ENCODE measurements around the gene SPPL2B. TPM values are rescaled to one million over a fixed set of nuclear protein-coding genes. Genes with fewer than 3 reads are reported as not detected.

The SPPL2B gene
- total and polyA plus RNA-seq, 8 donors, result 13.6 to 450 (median 74.1) TPM

DNA sequence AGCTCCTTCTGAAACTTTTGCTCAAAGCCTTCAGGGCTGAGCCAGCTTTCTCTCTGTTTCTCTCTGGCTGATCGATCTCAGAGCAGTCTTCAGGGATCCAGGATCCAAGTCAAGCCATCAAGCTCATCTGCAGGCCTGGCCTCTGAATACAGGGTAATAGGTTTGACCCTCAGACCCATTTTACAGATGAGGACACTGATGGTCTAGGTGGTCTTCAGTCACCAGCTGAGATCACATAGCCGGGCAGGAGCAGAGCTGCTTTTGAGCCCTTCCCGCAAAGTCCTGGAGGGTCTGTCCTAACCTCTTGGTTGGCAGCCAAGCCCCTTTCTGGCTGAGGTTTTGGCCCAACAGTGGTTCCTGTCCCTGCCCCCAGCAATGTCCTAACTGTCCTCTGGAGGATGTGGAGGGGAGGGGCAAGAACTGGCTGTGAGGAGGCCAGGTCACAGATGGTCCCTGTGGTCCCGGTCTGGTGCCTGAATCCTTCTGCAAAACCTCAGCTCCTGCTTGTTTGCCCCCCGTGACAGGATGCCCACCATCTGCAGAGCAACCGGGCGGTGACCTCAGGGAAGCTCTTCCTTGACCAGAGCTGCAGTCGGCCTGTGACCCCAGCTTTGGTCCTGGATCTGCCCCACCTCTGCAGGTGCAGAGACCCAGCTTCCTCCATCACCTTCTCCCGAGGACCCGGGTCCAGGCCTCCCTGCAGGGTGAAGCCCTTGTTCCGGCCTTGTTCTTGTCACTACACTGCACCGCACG lies 40.7 kb upstream of the SPPL2B start:
- no peak for DNase-seq
- no peak overlapping the region for H3K4me3 ChIP-seq
- H3K4me1 ChIP-seq, result peaks cover 27 to 40% (median 31%) of the 10 kb centered on the region in 4 donors
- intact Hi-C loops (cut with DNase I; ENCODE audit: low total_unique reads), result loop anchor here (10.0 kb wide), 1 partner anchor 157 kb away; no protein-coding TSS in a partner anchor
- peak overlapping the region in 2 of 5 donors; percentile 75 to 84 for H3K27ac ChIP-seq
- H3K36me3 ChIP-seq, result no peaks in the 10 kb centered on the region
- TF ChIP-seq EP300 (IDR thresholded peaks at IDR 0.05), result no peak
- TF ChIP-seq, protein P1, sequence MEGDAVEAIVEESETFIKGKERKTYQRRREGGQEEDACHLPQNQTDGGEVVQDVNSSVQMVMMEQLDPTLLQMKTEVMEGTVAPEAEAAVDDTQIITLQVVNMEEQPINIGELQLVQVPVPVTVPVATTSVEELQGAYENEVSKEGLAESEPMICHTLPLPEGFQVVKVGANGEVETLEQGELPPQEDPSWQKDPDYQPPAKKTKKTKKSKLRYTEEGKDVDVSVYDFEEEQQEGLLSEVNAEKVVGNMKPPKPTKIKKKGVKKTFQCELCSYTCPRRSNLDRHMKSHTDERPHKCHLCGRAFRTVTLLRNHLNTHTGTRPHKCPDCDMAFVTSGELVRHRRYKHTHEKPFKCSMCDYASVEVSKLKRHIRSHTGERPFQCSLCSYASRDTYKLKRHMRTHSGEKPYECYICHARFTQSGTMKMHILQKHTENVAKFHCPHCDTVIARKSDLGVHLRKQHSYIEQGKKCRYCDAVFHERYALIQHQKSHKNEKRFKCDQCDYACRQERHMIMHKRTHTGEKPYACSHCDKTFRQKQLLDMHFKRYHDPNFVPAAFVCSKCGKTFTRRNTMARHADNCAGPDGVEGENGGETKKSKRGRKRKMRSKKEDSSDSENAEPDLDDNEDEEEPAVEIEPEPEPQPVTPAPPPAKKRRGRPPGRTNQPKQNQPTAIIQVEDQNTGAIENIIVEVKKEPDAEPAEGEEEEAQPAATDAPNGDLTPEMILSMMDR (IDR thresholded peaks at IDR 0.05), result no peak
- no peak for TF ChIP-seq POLR2A (IDR thresholded peaks at IDR 0.05)
- TF ChIP-seq POLR2AphosphoS5 (IDR thresholded peaks at IDR 0.05), result no peak
- H3K27me3 ChIP-seq, result peaks cover 14 to 73% (median 45%) of the 10 kb centered on the region in 3 donors
- 69 to 83% (median 74%) methylated on average over 12 to 13 of the region's 13 CpGs for WGBS, 5 donors
- H3K9me3 ChIP-seq, result no peaks in the 10 kb centered on the region

DNA sequence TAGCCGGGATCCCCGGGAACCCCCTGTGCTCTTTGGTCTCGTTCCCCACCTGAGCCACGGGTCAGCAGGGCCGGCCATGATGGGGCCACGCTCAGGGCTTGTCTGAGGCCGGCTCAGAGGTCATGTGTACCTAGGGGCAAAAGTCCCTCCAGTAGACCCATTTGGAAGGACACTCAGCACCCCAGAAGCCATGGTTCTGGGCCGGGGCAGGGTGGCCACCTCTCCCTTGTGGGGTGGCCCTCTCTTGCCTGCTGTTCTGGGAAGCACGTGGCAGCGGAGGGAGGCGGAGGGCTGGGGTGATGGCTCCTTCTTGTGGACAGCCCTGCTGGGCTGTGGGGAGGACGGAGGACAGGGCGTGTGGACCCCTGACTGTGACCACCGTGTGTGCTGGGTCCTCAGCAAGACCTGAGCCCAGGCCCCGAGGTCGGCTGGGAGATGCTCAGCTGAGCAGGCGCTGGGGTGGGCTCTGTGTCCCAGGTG lies 40.1 kb upstream of the SPPL2B start:
- H3K27ac ChIP-seq, result peak overlapping the region in 2 of 5 donors; percentile 75 to 84
- WGBS, 5 donors, result 72 to 76% (median 74%) methylated on average over 11 to 17 of the region's 17 CpGs
- intact Hi-C loops (cut with DNase I; ENCODE audit: low total_unique reads), result loop anchor here (10.0 kb wide), 1 partner anchor 156 kb away; no protein-coding TSS in a partner anchor
- H3K4me3 ChIP-seq, result no peak overlapping the region
- no peaks in the 10 kb centered on the region for H3K9me3 ChIP-seq
- no peak for TF ChIP-seq EP300 (IDR thresholded peaks at IDR 0.05)
- TF ChIP-seq POLR2A (IDR thresholded peaks at IDR 0.05), result no peak
- TF ChIP-seq, protein P1 (IDR thresholded peaks at IDR 0.05), result no peak
- no peak for TF ChIP-seq POLR2AphosphoS5 (IDR thresholded peaks at IDR 0.05)
- H3K4me1 ChIP-seq, result peaks cover 27 to 34% (median 28%) of the 10 kb centered on the region in 4 donors
- peaks cover 14 to 75% (median 49%) of the 10 kb centered on the region in 3 donors for H3K27me3 ChIP-seq
- no peaks in the 10 kb centered on the region for H3K36me3 ChIP-seq
- DNase-seq, result no peak

DNA sequence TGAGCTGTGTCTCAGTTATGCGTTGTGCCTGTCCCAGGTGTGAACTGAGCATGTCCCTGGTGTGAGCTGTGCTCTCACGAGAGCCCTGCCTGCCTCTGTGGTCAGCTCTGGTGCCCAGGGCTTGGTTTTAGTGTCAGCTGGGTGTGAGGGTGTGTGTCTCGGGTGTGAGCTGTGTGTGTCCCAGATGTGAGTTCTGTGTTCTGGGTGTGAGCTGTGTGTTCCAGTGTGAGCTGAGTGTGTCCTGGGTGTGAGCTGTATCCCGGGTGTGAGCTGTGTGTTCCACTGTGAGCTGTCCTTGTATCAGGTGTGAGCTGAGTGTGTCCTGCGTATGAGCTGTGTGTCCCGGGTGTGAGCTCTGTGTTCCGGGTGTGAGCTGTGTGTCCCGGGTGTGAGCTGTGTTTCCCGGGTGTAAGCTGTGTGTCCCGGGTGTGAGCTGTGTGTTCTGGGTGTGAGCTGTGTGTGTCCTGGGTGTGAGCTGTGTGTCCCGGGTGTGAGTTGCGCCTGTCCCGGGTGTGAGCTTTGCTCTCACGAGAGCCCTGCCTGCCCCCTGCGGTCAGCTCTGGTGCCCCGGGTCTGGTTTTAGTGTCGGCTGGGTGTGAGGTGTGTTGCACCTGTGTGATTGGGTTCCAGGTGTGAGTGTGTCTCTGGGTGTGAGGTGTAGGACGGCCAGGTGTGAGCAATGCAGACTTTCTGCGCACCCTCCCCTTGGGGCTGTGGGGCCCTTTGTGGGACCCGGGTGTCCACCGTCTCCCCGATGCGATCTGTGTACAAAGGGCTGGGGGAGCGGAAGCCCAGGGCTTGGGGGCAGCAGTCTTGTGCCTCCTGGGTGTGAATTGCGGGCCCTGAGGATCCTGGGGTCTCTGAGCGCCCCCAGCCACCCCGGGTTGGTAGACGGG lies 39.4 kb upstream of the SPPL2B start:
- H3K27ac ChIP-seq, result peak overlapping the region; percentile 16 to 84 (median 66)
- intact Hi-C loops (cut with DNase I; ENCODE audit: low total_unique reads), result loop anchor here (10.0 kb wide), 1 partner anchor 156 kb away; no protein-coding TSS in a partner anchor
- H3K36me3 ChIP-seq, result no peaks in the 10 kb centered on the region
- no peak for TF ChIP-seq EP300 (IDR thresholded peaks at IDR 0.05)
- TF ChIP-seq POLR2A (IDR thresholded peaks at IDR 0.05), result no peak
- no peak for TF ChIP-seq POLR2AphosphoS5 (IDR thresholded peaks at IDR 0.05)
- TF ChIP-seq, protein P1 (IDR thresholded peaks at IDR 0.05), result no peak
- 51 to 66% (median 58%) methylated on average over 19 to 28 of the region's 28 CpGs for WGBS, 5 donors
- H3K4me1 ChIP-seq, result peaks cover 27 to 40% (median 30%) of the 10 kb centered on the region in 4 donors
- DNase-seq, result no peak
- peaks cover 17 to 80% (median 49%) of the 10 kb centered on the region in 3 donors for H3K27me3 ChIP-seq
- no peaks in the 10 kb centered on the region for H3K9me3 ChIP-seq
- H3K4me3 ChIP-seq, result peak overlapping the region; percentile 41 to 56 (median 44)
